HEK293T (cell line): Measurements from ENCODE around the gene CHSY3.

Source experiments
- ARNT ChIP-seq: fragments of 450-650 bp; IDR thresholded peaks from 2 replicates; pipeline ENCODE4 v1.6.1; 2017; ENCODE audit warnings: mild to moderate bottlenecking
- BHLHE40 ChIP-seq: fragments of 450-650 bp; IDR thresholded peaks from 2 replicates; pipeline ENCODE4 v1.6.1; 2016; ENCODE audit warnings: mild to moderate bottlenecking, moderate library complexity, borderline replicate concordance
- CTBP1 ChIP-seq: fragments of 450-650 bp; IDR thresholded peaks from 2 replicates; pipeline ENCODE4 v1.6.1; 2016; ENCODE audit warnings: borderline replicate concordance
- FOXA1 ChIP-seq: fragments of 450-650 bp; IDR thresholded peaks from 2 replicates; pipeline ENCODE4 v1.6.1; 2016; ENCODE audit warnings: mild to moderate bottlenecking
- FOXM1 ChIP-seq: fragments of 450-650 bp; IDR thresholded peaks from 2 replicates; pipeline ENCODE4 v1.6.1; 2017; ENCODE audit warnings: mild to moderate bottlenecking, borderline replicate concordance
- HDGF ChIP-seq: fragments of 450-650 bp; IDR thresholded peaks from 2 replicates; pipeline ENCODE4 v1.6.1; 2017; ENCODE audit warnings: antibody characterized with exemption, borderline replicate concordance
- L3MBTL2 ChIP-seq: fragments of 450-650 bp; conservative IDR thresholded peaks from 2 replicates; pipeline ENCODE4 v1.6.1; 2016; ENCODE audit warnings: mild to moderate bottlenecking
- LEF1 ChIP-seq: fragments of 450-650 bp; IDR thresholded peaks from 2 replicates; pipeline ENCODE4 v1.6.1; 2017; ENCODE audit warnings: mild to moderate bottlenecking, borderline replicate concordance
- NFRKB ChIP-seq: fragments of 450-650 bp; IDR thresholded peaks from 2 replicates; pipeline ENCODE4 v1.6.1; 2016; ENCODE audit warnings: mild to moderate bottlenecking, moderate library complexity
- SP1 ChIP-seq: fragments of 450-650 bp; IDR thresholded peaks from 2 replicates; pipeline ENCODE4 v1.6.1; 2017
- SUZ12 ChIP-seq: fragments of 450-650 bp; IDR thresholded peaks from 2 replicates; pipeline ENCODE4 v1.6.1; 2016; ENCODE audit warnings: mild to moderate bottlenecking
- TARDBP ChIP-seq: fragments of 450-650 bp; IDR thresholded peaks from 2 replicates; pipeline ENCODE4 v1.6.1; 2016
- TF ChIP-seq, protein P1 (sequence below): fragments of 450-650 bp; IDR thresholded peaks from 2 replicates; pipeline ENCODE4 v1.6.1; 2016

DNA sequence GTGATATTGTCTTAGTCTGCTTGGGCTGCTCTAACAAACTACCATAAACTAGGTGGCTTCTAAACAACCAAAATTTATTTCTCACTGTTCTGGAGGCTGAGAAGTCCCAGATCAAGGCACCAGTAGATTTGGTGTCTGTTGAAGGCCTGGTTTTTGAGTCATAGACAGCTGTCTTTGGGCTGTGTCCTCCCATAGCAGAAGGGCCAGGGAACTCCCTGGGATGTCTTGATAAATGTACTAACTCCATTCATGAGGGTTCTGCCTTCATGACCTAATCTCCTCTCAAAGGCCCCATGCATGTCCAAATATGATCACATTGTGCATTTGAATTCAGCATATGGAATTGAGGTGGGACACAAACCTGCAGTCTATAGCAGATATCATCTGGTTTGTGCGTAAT lies 121.2 kb downstream of the CHSY3 start:
- TF ChIP-seq SP1 (no peak), SUZ12 (no peak), BHLHE40 (no peak), ARNT (no peak), NFRKB (no peak), LEF1 (no peak), FOXA1 (no peak), HDGF (no peak), L3MBTL2 (no peak), CTBP1 (no peak), FOXM1 (no peak), TARDBP (no peak)
- TF ChIP-seq, protein P1, sequence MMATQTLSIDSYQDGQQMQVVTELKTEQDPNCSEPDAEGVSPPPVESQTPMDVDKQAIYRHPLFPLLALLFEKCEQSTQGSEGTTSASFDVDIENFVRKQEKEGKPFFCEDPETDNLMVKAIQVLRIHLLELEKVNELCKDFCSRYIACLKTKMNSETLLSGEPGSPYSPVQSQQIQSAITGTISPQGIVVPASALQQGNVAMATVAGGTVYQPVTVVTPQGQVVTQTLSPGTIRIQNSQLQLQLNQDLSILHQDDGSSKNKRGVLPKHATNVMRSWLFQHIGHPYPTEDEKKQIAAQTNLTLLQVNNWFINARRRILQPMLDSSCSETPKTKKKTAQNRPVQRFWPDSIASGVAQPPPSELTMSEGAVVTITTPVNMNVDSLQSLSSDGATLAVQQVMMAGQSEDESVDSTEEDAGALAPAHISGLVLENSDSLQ: no peak
